CD4-positive, alpha-beta T cell treated with Interleukin-12 subunit alpha and Interleukin-12 subunit beta, for 1 hour (primary cell): ENCODE results near the gene CCNO.

Experiments
- DNase-seq: peaks from one replicate; pipeline ENCODE4 v3.0.0-alpha.2; 2020

CCNO gene

GRCh38 chr5:55232985-55233928 is at the start of gene CCNO:
CCNO (minus strand) TSS chr5:55233608; CDS start chr5:55233523, 85 bp downstream.
- DNase-seq: peak; percentile 68

- DNase-seq: no peak
These were observed 45.4 kb upstream of the CCNO start for GRCh38 chr5:55278778-55279177.

GRCh38 chr5:55276771-55277170 is 43.4 kb upstream of the CCNO start:
- DNase-seq: no peak

GRCh38 chr5:55258339-55258738 is 24.9 kb upstream of the CCNO start:
- no peak for DNase-seq

- no peak for DNase-seq
These were observed 21.4 kb upstream of the CCNO start for GRCh38 chr5:55254802-55255201.

- no peak for DNase-seq
These were observed 16.7 kb upstream of the CCNO start for GRCh38 chr5:55250064-55250463.

GRCh38 chr5:55241746-55242145 is 8.3 kb upstream of the CCNO start:
- no peak for DNase-seq

- no peak for DNase-seq
These were observed 3.4 kb upstream of the CCNO start for GRCh38 chr5:55236800-55237199.

GRCh38 chr5:55234121-55234700 is 803 bp upstream of the CCNO start:
- no peak for DNase-seq

GRCh38 chr5:55232271-55232984 is 980 bp downstream of the CCNO start:
- DNase-seq: no peak

- no peak for DNase-seq
These were observed 1.5 kb downstream of the CCNO start for GRCh38 chr5:55231919-55232270.

GRCh38 chr5:55231029-55231918 is 2.1 kb downstream of the CCNO start:
- DNase-seq: no peak

GRCh38 chr5:55230086-55230629 is 3.2 kb downstream of the CCNO start:
- no peak for DNase-seq

GRCh38 chr5:55227664-55228430 is 5.6 kb downstream of the CCNO start:
- no peak for DNase-seq

GRCh38 chr5:55226934-55227663 is 6.3 kb downstream of the CCNO start, which contains the start of gene MCIDAS:
MCIDAS (minus strand) TSS chr5:55227315; CDS start chr5:55227138, 177 bp downstream.
- peak; percentile 50 for DNase-seq

- DNase-seq: peak; percentile 45
These were observed 7.1 kb downstream of the CCNO start for GRCh38 chr5:55226027-55226933.

- DNase-seq: no peak
These were observed 8.1 kb downstream of the CCNO start for GRCh38 chr5:55225346-55225745.

- DNase-seq: no peak
These were observed 9.6 kb downstream of the CCNO start for GRCh38 chr5:55223812-55224240.

- DNase-seq: no peak
These were observed 10.2 kb downstream of the CCNO start for GRCh38 chr5:55222985-55223811.
